ENCODE results near the gene XYLT1. TPM values are rescaled to one million over a fixed set of nuclear protein-coding genes. Genes with fewer than 3 reads are reported as not detected.

The XYLT1 gene
- polyA plus RNA-seq, 1 of the 3 experiments (the other 2 are of a cell fraction): 17.6 TPM

GRCh38 chr16:17270111-17270510, 200.6 kb downstream of the XYLT1 start:
- no peak overlapping the region for H3K9ac ChIP-seq
- no peaks in the 10 kb centered on the region for H3K27me3 ChIP-seq (ENCODE audit: insufficient read depth)
- no peak overlapping the region; a peak in 1 of 4 replicates for H3K27ac ChIP-seq (ENCODE audit: low read depth in 2 of 2, low read length in 1 of 2)
- no peak for TF ChIP-seq TCF12 (IDR thresholded peaks at IDR 0.05)
- TF ChIP-seq REST (IDR thresholded peaks at IDR 0.05; ENCODE audit: low read depth, low read length): no peak
- no peak for TF ChIP-seq SIN3A (IDR thresholded peaks at IDR 0.05; ENCODE audit: borderline replicate concordance, low read depth, low read length)
- no peak for TF ChIP-seq NRF1 (IDR thresholded peaks at IDR 0.05; ENCODE audit: low read depth, low read length)
- no peak for TF ChIP-seq TEAD4 (IDR thresholded peaks at IDR 0.05; ENCODE audit: borderline replicate concordance, insufficient read depth)
- no peak for TF ChIP-seq MXI1 (IDR thresholded peaks at IDR 0.05; ENCODE audit: low read depth, low read length)
- TF ChIP-seq GATA2 (CRISPR knock-in tag; IDR thresholded peaks at IDR 0.05): no peak
- TF ChIP-seq MAX (IDR thresholded peaks at IDR 0.05; ENCODE audit: low read depth): no peak
- no peak for TF ChIP-seq EP300 (IDR thresholded peaks at IDR 0.05; ENCODE audit: borderline replicate concordance in 1 of 2, low read depth in 1 of 2, low read length in 1 of 2)
- H3K4me3 ChIP-seq (ENCODE audit: low read depth in 2 of 2, low read length in 1 of 2): no peak overlapping the region
- H3K9me2 ChIP-seq: no peaks in the 10 kb centered on the region
- peaks cover 97% of the 10 kb centered on the region for H4K20me1 ChIP-seq (ENCODE audit: insufficient read depth)
- CTCF ChIA-PET: interaction anchor here (0.8 to 1.3 kb wide), 3 partner anchors 13 to 197 kb away, joined by 3 to 9 read pairs (median 5); no protein-coding TSS in a partner anchor
- H3F3A ChIP-seq (replicated peaks; ENCODE audit: insufficient read depth): peaks cover 6% of the 10 kb centered on the region
- H3K4me1 ChIP-seq (ENCODE audit: control insufficient read depth in 1 of 2, insufficient read depth in 2 of 2, low read depth in 1 of 2, low read length in 1 of 2): peaks cover 0 to 33% of the 10 kb centered on the region in 2 experiments; a peak in 1 of 4 replicates
- no peaks in the 10 kb centered on the region for H3K36me3 ChIP-seq (replicated peaks in 1 of 2; ENCODE audit: control insufficient read depth in 1 of 2, insufficient read depth in 2 of 2, low read length in 1 of 2)
- no peaks in the 10 kb centered on the region for H3K9me3 ChIP-seq
- DNase-seq: peak; percentile 23
- no peak overlapping the region for H2AFZ ChIP-seq (ENCODE audit: low read depth)
- H3K79me2 ChIP-seq (ENCODE audit: insufficient read depth): peaks cover 97% of the 10 kb centered on the region
- POLR2A ChIA-PET: no interaction called here
- 86% methylated on average over 3 of the region's 3 CpGs for WGBS (ENCODE audit: low lambda C conversion rate)
- H3K4me2 ChIP-seq: no peak overlapping the region

GRCh38 chr16:17269439-17269838, 201.3 kb downstream of the XYLT1 start:
- Histone ChIP-seq H4K20me1 (ENCODE audit: insufficient read depth) (peaks cover 97% of the 10 kb centered on the region), H3K79me2 (ENCODE audit: insufficient read depth) (peaks cover 97% of the 10 kb centered on the region), H3F3A (replicated peaks; ENCODE audit: insufficient read depth) (peaks cover 9% of the 10 kb centered on the region), H3K4me1 (ENCODE audit: control insufficient read depth in 1 of 2, insufficient read depth in 2 of 2, low read depth in 1 of 2, low read length in 1 of 2) (peaks cover 0 to 33% of the 10 kb centered on the region in 2 experiments; a peak in 1 of 4 replicates), H3K9me3 (no peaks in the 10 kb centered on the region), H3K4me3 (ENCODE audit: low read depth in 2 of 2, low read length in 1 of 2) (no peak overlapping the region), H2AFZ (ENCODE audit: low read depth) (no peak overlapping the region), H3K27ac (ENCODE audit: low read depth in 2 of 2, low read length in 1 of 2) (no peak overlapping the region), H3K4me2 (no peak overlapping the region), H3K36me3 (replicated peaks in 1 of 2; ENCODE audit: control insufficient read depth in 1 of 2, insufficient read depth in 2 of 2, low read length in 1 of 2) (no peaks in the 10 kb centered on the region), H3K27me3 (ENCODE audit: insufficient read depth) (no peaks in the 10 kb centered on the region), H3K9me2 (no peaks in the 10 kb centered on the region), H3K9ac (no peak overlapping the region)
- WGBS (ENCODE audit: low lambda C conversion rate): 88% methylated on average over 2 of the region's 2 CpGs
- TF ChIP-seq MXI1 (IDR thresholded peaks at IDR 0.05; ENCODE audit: low read depth, low read length) (no peak), TEAD4 (IDR thresholded peaks at IDR 0.05; ENCODE audit: borderline replicate concordance, insufficient read depth) (no peak), SIN3A (IDR thresholded peaks at IDR 0.05; ENCODE audit: borderline replicate concordance, low read depth, low read length) (no peak), SMC3 (IDR thresholded peaks at IDR 0.05; ENCODE audit: low read depth, low read length) (no peak), EP300 (IDR thresholded peaks at IDR 0.05; ENCODE audit: borderline replicate concordance in 1 of 2, low read depth in 1 of 2, low read length in 1 of 2) (no peak), RAD21 (IDR thresholded peaks at IDR 0.05; ENCODE audit: low read length) (no peak), CTCF (IDR thresholded peaks at IDR 0.05) (no peak), RXRA (IDR thresholded peaks at IDR 0.05; ENCODE audit: borderline replicate concordance, low read depth) (no peak), FOXM1 (IDR thresholded peaks at IDR 0.05; ENCODE audit: low read depth) (no peak), IRF3 (IDR thresholded peaks at IDR 0.05; ENCODE audit: low read depth, low read length) (no peak), FOSL2 (IDR thresholded peaks at IDR 0.05; ENCODE audit: borderline replicate concordance, low read depth) (no peak), GATA2 (CRISPR knock-in tag; IDR thresholded peaks at IDR 0.05) (no peak), YY1 (IDR thresholded peaks at IDR 0.05; ENCODE audit: low read depth) (no peak), FOXJ3 (CRISPR knock-in tag; IDR thresholded peaks at IDR 0.05) (no peak)
- TF ChIP-seq, protein P1, sequence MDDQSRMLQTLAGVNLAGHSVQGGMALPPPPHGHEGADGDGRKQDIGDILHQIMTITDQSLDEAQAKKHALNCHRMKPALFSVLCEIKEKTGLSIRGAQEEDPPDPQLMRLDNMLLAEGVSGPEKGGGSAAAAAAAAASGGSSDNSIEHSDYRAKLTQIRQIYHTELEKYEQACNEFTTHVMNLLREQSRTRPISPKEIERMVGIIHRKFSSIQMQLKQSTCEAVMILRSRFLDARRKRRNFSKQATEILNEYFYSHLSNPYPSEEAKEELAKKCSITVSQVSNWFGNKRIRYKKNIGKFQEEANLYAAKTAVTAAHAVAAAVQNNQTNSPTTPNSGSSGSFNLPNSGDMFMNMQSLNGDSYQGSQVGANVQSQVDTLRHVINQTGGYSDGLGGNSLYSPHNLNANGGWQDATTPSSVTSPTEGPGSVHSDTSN (IDR thresholded peaks at IDR 0.05): no peak
- ChIA-PET CTCF (interaction anchor here (0.8 to 1.4 kb wide), 3 partner anchors 14 to 310 kb away, joined by 3 to 5 read pairs (median 3); no protein-coding TSS in a partner anchor), POLR2A (no interaction called here)
- no peak for DNase-seq

All from SK-N-SH (cell line).